ENCODE measurements around the gene KDM6A. TPM values are rescaled to one million over a fixed set of nuclear protein-coding genes. Genes with fewer than 3 reads are reported as not detected.
A peak's percentile ranks its signal among the peaks of the same experiment; 100 is the strongest.

The KDM6A gene
- polyA plus RNA-seq, 1 donor (not counting 4 experiments of a cell fraction or from before 2014, with no cell fraction given), result 64.2 TPM

DNA sequence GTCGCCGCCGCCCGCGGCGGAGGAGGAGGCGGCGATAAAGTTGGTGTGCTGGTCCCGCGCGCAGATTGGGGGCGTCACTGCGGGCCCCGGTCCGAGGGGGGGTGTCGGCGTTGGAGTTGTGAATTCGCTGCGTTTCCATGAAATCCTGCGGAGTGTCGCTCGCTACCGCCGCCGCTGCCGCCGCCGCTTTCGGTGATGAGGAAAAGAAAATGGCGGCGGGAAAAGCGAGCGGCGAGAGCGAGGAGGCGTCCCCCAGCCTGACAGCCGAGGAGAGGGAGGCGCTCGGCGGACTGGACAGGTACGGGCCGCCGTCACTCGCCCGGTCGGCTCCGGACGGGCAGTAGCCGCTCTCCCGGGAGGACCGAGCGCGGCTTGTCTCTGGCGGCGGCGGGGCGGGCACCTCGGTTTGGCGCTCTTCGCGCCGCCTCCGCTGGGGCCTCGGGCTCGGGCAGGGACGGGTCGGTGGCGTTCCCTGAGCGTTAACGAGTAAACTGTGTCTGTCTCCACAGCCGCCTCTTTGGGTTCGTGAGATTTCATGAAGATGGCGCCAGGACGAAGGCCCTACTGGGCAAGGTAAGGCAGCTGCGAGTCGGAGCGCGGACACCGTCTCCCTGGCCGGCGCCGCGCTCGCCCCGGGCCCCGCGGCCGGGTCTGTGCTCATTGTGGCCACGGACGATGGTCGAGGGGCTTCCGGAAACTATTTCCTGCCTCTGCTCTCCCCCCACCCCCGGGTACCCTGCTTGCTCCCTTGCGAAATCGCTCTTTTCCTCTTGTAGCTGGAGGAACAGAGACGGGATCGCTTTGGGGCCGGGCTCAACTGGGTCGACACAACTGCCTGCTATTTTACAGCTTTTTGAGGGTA, 658 bp downstream of the KDM6A start:
- Histone ChIP-seq H3K4me1 (ENCODE audit: control insufficient read depth, extremely low read depth, insufficient read depth, low read length) (peaks cover 16% of the 10 kb centered on the region), H3K36me3 (ENCODE audit: control insufficient read depth in 2 of 2, extremely low read depth in 1 of 2, insufficient read depth in 2 of 2, low read length in 2 of 2) (no peaks in the 10 kb centered on the region), H4K20me1 (ENCODE audit: control insufficient read depth, extremely low read depth, insufficient read depth, low read length) (peaks cover 2% of the 10 kb centered on the region), H3K9ac (ENCODE audit: control insufficient read depth, extremely low read depth, insufficient read depth, low read length) (peak overlapping the region; percentile 87), H3K9me1 (ENCODE audit: control insufficient read depth, extremely low read depth, insufficient read depth, low read length) (no peaks in the 10 kb centered on the region), H2AFZ (ENCODE audit: control insufficient read depth, low read length) (peak overlapping the region; percentile 34), H3K9me3 (ENCODE audit: control insufficient read depth, low read depth, low read length) (no peaks in the 10 kb centered on the region), H3K27ac (ENCODE audit: control insufficient read depth, insufficient read depth, low read length) (peak overlapping the region; percentile 89), H3K79me2 (ENCODE audit: control insufficient read depth, insufficient read depth, low read length) (peaks cover 62% of the 10 kb centered on the region), H3K27me3 (ENCODE audit: control insufficient read depth, extremely low read depth, insufficient read depth, low read length) (no peaks in the 10 kb centered on the region), H3K4me3 (ENCODE audit: control insufficient read depth in 2 of 3, extremely low read depth in 1 of 3, insufficient read depth in 2 of 3, low read depth in 1 of 3, low read length in 3 of 3) (peak overlapping the region; percentile 88 to 98 (median 89)), H3K4me2 (ENCODE audit: control insufficient read depth, extremely low read depth, insufficient read depth, low read depth, low read length) (peak overlapping the region; percentile 77)
- dilution Hi-C loops (cut with MboI; ENCODE audit: extremely low pct_ligation_motif_present, low sequenced_read_pairs), result no loop called here
- TF ChIP-seq EZH2 (IDR thresholded peaks at IDR 0.05; ENCODE audit: low read length) (no peak), CTCF (optimal IDR thresholded peaks at IDR 0.05 in 1 of 3, IDR thresholded peaks at IDR 0.05 in 1 of 3, conservative IDR thresholded peaks at IDR 0.05 in 1 of 3; ENCODE audit: extremely low read depth in 1 of 3, insufficient read depth in 2 of 3, low read length in 3 of 3) (peak in 1 of 3 experiments; percentile 27)
- no peak for DNase-seq (ENCODE audit: low read depth, low spot score)
- FAIRE-seq, result no peak

GRCh38 chrX:44874420-44875184, 1.6 kb downstream of the KDM6A start:
- H2AFZ ChIP-seq (ENCODE audit: control insufficient read depth, low read length), result peak overlapping the region; percentile 34
- no peaks in the 10 kb centered on the region for H3K27me3 ChIP-seq (ENCODE audit: control insufficient read depth, extremely low read depth, insufficient read depth, low read length)
- peaks cover 2% of the 10 kb centered on the region for H4K20me1 ChIP-seq (ENCODE audit: control insufficient read depth, extremely low read depth, insufficient read depth, low read length)
- peaks cover 72% of the 10 kb centered on the region for H3K79me2 ChIP-seq (ENCODE audit: control insufficient read depth, insufficient read depth, low read length)
- H3K9me3 ChIP-seq (ENCODE audit: control insufficient read depth, low read depth, low read length), result no peaks in the 10 kb centered on the region
- peak overlapping the region; percentile 88 to 98 (median 89) for H3K4me3 ChIP-seq (ENCODE audit: control insufficient read depth in 2 of 3, extremely low read depth in 1 of 3, insufficient read depth in 2 of 3, low read depth in 1 of 3, low read length in 3 of 3)
- DNase-seq (ENCODE audit: low read depth, low spot score) (no peak), FAIRE-seq (peak; percentile 29)
- no peak for TF ChIP-seq CTCF (optimal IDR thresholded peaks at IDR 0.05 in 1 of 3, IDR thresholded peaks at IDR 0.05 in 1 of 3, conservative IDR thresholded peaks at IDR 0.05 in 1 of 3; ENCODE audit: extremely low read depth in 1 of 3, insufficient read depth in 2 of 3, low read length in 3 of 3)
- H3K4me1 ChIP-seq (ENCODE audit: control insufficient read depth, extremely low read depth, insufficient read depth, low read length), result peaks cover 16% of the 10 kb centered on the region
- peak overlapping the region; percentile 89 for H3K27ac ChIP-seq (ENCODE audit: control insufficient read depth, insufficient read depth, low read length)
- H3K4me2 ChIP-seq (ENCODE audit: control insufficient read depth, extremely low read depth, insufficient read depth, low read depth, low read length), result peak overlapping the region; percentile 77
- H3K36me3 ChIP-seq (ENCODE audit: control insufficient read depth in 2 of 2, extremely low read depth in 1 of 2, insufficient read depth in 2 of 2, low read length in 2 of 2), result no peaks in the 10 kb centered on the region
- H3K9ac ChIP-seq (ENCODE audit: control insufficient read depth, extremely low read depth, insufficient read depth, low read length), result peak overlapping the region; percentile 87
- H3K9me1 ChIP-seq (ENCODE audit: control insufficient read depth, extremely low read depth, insufficient read depth, low read length), result no peaks in the 10 kb centered on the region
- dilution Hi-C loops (cut with MboI; ENCODE audit: extremely low pct_ligation_motif_present, low sequenced_read_pairs), result no loop called here
